ENCODE measurements around the gene SERPINE1. TPM values are rescaled to one million over a fixed set of nuclear protein-coding genes. Genes with fewer than 3 reads are reported as not detected.

Gene SERPINE1
- total RNA-seq, 1 experiment from 2014 or later: 480 TPM

- no peak for DNase-seq (ENCODE audit: low spot score)
Measured at GRCh38 chr7:101154693-101155102, 27.8 kb downstream of the SERPINE1 start.

DNA sequence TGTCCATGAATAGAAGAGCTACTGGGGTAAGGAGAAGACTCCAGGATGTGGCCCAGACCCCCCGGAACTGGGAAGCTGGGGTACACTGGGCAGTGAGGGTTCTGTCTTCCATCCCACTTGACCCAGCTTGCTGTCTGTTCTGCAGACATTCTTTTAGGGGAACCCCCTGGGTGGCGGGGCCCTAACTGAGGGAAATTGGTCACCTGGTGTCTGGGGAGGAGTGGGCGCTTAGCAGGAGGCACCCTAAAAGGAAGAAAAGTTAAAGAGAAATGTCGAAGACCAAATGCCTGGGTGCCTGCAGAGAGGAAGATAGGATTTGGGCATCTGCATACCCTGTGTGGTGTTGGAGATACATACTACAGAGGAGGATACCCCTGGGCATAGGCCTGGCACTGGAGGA is 28.4 kb downstream of the SERPINE1 start:
- DNase-seq (ENCODE audit: low spot score): no peak

- DNase-seq (ENCODE audit: low spot score): no peak
Measured at GRCh38 chr7:101156277-101156676, 29.4 kb downstream of the SERPINE1 start.

GRCh38 chr7:101156866-101157589 is 30.1 kb downstream of the SERPINE1 start:
- no peak for DNase-seq (ENCODE audit: low spot score)

GRCh38 chr7:101159696-101160674 is 33.1 kb downstream of the SERPINE1 start:
- DNase-seq (ENCODE audit: low spot score): peak; percentile 81

DNA sequence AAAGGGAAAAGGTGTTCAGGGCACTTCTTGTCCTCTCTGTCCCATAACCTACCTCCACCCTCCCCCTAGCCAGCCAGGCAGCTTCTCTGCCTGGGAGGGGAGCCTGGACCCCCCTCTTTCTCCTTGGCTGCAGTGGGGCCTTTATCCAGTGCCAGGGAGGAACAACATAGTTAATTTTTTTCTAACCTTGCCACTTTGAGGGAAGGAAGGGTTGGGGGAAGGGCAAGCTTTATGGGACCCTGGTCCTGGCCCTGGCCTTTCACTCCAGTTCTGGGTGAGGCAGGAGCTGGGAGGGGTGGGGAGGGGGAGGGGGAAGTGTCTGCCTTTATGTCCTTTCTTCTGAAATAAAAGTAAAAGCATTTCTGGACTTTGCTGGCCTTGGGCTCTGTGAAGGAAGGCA is 34.0 kb downstream of the SERPINE1 start:
- no peak for DNase-seq (ENCODE audit: low spot score)

DNA sequence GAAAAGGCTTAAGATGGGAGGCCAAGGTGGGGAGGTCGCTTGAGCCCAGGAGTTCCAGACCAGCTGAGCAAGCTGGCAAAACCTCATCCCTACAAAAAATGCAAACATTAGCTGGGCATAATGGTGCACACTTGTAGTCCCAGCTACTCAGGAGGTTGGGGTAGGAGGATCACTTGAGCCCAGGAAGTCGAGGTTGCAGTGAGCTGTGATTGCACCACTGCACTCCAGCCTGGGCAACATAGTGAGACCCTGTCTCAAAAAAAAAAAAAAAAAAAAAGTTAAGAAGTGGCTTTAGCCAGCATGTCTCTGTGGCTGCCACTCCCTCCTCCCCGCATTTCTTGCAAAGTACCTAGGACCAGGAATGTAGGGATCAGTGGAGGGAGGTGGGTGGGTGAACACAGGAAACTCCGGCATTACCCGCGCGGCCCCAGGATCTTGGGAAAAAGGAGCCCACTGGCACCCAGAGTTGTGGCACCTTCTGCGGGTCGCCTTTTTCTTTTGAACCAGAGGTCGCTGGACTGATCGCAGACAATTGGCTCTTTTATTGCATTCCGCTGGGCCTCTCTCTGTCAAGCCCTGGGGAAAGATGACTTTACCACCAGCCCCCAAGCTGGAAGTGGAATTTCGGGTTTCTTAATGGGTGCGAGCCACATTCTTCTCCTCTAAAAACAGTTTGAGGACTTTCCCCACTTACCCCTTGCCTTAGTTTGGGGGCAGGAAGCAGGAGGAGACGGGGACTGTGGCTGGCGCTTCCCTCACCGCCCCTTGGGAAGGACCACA is 35.0 kb downstream of the SERPINE1 start:
- DNase-seq (ENCODE audit: low spot score): no peak

DNA sequence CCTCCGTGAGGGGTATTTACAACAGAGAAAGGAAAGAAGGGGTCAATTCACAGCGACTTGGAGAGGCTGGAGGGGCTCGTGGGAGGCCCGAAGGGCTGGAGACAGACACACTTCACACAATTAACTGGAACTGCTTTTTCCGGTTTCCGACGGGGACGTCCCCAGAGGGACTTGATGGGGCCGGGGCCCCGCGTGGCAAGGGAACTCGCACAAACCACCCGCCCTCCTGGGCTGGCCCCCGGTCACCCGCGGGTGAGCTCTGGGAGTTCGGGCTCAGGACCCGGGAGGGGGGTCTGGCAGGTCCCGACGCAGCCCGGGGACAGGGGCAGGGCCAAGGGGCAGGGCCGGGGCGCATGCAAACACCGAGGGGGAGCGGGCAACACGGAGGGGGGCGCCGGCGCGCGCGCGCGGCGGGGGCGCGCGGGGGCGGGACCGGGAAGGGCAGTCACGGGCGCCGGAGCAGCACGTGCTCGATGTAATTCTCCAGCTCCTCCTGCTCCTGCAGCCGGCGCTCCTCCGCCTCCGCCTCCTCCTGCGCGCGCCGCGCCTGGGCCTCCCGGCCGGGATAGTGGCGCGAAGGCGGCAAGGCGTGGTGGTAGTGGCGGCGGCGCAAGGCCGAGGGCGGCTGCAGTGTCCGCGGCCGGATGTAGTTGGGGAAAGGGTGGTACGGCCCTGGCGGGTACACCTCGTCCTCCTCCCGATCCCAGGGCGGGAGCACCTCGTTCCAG is 35.8 kb downstream of the SERPINE1 start:
- DNase-seq (ENCODE audit: low spot score): peak; percentile 55

DNA sequence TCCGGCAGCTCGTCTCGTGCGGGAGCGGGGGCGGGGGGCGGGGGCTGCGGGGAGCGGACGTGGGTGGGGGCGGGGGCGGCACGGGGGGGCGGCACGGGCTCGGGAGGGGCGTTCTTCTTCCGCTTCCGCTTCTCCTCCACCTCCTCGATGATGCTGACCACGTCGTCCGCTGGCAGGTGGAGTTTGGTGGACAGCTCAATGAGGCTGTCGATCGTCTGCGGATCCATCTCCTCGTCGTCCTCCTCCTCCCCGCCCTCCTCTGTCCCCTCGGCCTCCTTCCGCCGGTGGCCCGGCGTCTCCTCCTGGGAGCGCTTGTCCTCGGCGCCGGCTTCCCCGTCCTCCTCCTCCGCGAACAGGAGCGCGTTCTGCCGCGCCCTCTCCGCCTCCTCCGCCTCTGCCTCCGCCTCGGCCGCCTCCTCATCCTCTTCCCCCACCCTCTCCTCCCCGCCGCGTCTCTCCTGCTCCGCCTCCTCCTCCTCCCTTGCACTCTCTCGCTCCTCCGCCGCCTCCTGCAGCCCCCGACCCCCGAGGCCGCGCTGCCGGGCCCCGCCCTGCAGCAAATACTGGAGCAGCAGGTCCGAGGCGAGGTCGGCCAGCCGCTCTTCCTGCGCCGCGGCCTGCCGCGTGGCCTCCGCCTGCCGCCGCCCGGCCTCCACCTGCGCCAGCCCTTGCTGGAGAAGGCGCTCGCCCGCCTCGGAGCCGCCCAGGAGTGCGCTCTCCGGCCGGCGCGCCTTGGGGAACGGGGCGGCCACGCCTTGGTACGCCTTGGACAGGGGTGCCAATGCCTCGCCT is 36.6 kb downstream of the SERPINE1 start:
- DNase-seq (ENCODE audit: low spot score): peak; percentile 62

DNA sequence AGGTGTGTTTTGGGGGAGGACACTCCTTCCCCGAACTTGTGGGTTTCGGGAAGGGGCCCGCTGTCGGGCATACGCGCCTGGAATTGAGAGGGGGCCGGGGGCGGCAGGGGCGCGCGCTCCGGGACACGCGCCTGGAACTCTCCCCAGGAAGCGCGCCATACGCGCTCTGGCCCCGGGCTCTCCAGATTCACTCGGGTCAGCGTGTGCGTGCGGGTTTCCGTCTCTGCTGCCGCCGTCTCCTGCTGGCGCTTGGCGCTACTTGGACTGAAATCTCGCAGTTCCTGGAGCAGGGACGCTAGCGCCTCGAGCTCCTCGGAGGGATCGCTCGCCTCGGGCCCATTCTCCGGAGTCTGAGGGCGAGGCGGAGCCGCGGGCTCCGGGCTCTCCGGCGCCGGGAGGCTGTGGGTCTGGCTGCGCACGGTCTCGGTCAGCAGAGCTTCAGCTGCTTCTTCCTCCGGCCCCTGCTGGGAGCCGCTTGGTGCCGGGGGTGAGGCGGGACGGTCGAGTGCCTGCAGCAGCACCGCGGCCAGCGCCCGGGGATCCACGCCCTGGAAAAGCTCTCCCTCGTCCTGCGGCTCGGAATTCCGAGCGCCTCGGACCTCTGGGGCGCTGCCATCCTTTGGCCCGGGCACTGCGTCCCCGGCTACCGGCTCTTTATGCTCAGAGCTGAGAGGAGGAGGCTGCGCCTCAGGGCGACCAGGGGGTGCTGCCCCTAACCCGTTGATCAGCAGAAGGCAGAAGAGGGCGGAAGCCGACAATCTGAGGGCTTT is 37.4 kb downstream of the SERPINE1 start:
- DNase-seq (ENCODE audit: low spot score): peak; percentile 62

GRCh38 chr7:101165075-101165957 is 38.4 kb downstream of the SERPINE1 start, which contains the start of gene VGF:
Gene VGF, minus strand, starts transcription at chr7:101165569. Its CDS starts 726 bp downstream, at chr7:101164843.
- peak; percentile 88 for DNase-seq (ENCODE audit: low spot score)

DNA sequence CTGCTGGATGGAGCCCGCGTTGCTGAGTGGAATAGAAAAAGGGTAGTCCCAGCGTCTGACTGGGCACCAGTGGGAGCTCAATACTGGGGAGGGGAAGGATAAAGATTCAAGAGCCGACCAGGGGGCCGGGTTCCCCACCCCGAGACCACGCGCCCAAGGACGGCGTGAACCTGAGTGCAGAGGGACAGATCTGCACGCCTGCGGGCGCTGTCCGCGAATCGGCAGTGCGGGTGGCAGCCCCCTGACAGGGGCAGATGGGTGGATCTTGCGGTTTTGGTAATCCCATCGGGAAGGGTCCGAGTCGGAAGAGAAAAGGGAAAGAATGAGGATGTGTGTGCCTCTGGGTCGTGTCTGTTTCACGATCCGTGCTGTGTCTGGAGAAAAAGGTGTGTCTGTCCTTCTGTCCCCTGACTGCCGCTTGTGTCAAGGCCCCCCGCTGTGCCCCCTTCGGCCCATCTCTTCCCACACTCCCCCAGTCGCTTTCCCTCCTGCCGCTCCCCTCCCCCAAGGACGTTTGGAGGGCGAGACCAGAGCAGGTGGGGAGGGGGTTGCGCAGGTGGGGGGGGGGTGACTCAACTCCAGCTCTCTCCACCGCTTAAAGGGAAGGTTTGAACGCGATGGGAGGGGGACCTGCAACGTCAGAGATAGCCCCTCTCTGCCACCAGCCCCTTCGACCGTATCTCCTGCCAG is 39.2 kb downstream of the SERPINE1 start:
- no peak for DNase-seq (ENCODE audit: low spot score)

DNA sequence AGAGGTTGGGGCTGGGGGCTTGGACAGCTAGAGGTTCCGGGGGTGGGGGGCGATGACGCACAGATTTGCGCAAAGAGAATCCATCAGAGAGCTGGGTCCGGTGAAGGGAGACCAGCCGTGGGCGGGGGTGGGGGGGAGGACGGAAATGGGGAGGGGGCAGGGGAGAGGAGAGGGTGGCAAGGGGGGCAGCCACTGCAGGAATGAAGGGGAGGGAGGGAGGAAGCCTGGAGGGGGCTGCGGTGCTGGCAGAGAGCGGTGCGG is 39.7 kb downstream of the SERPINE1 start:
- DNase-seq (ENCODE audit: low spot score): no peak

DNA sequence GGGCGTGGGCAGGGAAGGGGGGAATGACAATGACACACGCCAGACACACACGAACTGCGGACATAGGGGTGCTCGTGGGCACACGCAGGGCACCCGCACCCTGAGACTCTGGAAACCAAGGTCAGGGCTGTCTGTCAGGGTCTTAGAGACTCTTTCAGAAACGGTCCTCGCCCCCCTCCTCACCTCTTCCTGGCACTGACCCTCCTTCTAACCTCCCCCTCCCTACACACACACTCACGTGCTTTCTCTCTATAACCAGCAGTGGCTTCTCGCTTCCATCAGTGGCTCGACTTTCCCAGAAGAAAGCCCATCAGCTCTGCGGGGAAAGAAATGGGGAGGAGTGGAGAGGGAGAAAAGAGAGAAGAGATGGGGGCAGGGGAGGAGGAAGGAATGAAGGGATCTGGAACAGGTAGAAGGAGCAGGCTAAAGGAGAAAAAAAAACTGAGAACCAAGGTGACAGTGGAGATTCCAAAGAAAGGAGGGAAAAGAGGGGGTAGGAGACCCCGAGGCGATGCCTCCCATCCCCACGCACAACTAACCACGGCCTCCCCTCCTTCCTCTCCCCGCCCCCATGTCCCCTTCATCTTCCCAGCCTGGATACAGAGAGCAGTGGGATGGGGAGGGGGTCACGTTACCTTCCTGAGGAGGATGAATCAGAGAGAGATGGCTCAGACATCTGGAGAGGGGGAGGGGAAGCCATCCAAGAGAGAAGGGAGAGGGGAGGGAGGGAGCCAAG is 40.2 kb downstream of the SERPINE1 start:
- peak; percentile 42 for DNase-seq (ENCODE audit: low spot score)

GRCh38 chr7:101167645-101168411 is 40.9 kb downstream of the SERPINE1 start:
- no peak for DNase-seq (ENCODE audit: low spot score)

GRCh38 chr7:101168412-101169049 is 41.6 kb downstream of the SERPINE1 start:
- no peak for DNase-seq (ENCODE audit: low spot score)
